ENCODE measurements around the gene NUP42.

Gene NUP42

GRCh38 chr7:23228412-23228811, 46.6 kb downstream of the NUP42 start:
- Histone ChIP-seq H3K4me1 (ENCODE audit: control insufficient read depth in 1 of 2, insufficient read depth in 2 of 2, low read length in 2 of 2) (no peaks in the 10 kb centered on the region), H3K27ac (ENCODE audit: low read depth, low read length) (no peak overlapping the region), H3K9ac (ENCODE audit: low read depth in 1 of 2, low read length in 2 of 2) (no peak overlapping the region), H3K9me3 (ENCODE audit: control insufficient read depth in 1 of 2, low read length in 2 of 2) (no peaks in the 10 kb centered on the region), H3K27me3 (ENCODE audit: control insufficient read depth in 1 of 2, insufficient read depth in 2 of 2, low read length in 2 of 2) (no peaks in the 10 kb centered on the region), H3K4me3 (ENCODE audit: low read depth in 1 of 2, low read length in 2 of 2) (no peak overlapping the region), H3K36me3 (ENCODE audit: control insufficient read depth in 1 of 2, insufficient read depth in 2 of 2, low read length in 2 of 2) (no peaks in the 10 kb centered on the region)

- H3K27ac ChIP-seq (ENCODE audit: low read depth, low read length): no peak overlapping the region
- H3K4me1 ChIP-seq (ENCODE audit: control insufficient read depth in 1 of 2, insufficient read depth in 2 of 2, low read length in 2 of 2): peaks cover 0 to 3% of the 10 kb centered on the region in 2 donors
- no peak overlapping the region for H3K4me3 ChIP-seq (ENCODE audit: low read depth in 1 of 2, low read length in 2 of 2)
- H3K9me3 ChIP-seq (ENCODE audit: control insufficient read depth in 1 of 2, low read length in 2 of 2): no peaks in the 10 kb centered on the region
- no peaks in the 10 kb centered on the region for H3K27me3 ChIP-seq (ENCODE audit: control insufficient read depth in 1 of 2, insufficient read depth in 2 of 2, low read length in 2 of 2)
- no peaks in the 10 kb centered on the region for H3K36me3 ChIP-seq (ENCODE audit: control insufficient read depth in 1 of 2, insufficient read depth in 2 of 2, low read length in 2 of 2)
- no peak overlapping the region for H3K9ac ChIP-seq (ENCODE audit: low read depth in 1 of 2, low read length in 2 of 2)
Observed at GRCh38 chr7:23230641-23231101, 48.8 kb downstream of the NUP42 start.

GRCh38 chr7:23232966-23233365, 51.1 kb downstream of the NUP42 start:
- Histone ChIP-seq H3K9me3 (ENCODE audit: control insufficient read depth in 1 of 2, low read length in 2 of 2) (no peaks in the 10 kb centered on the region), H3K27me3 (ENCODE audit: control insufficient read depth in 1 of 2, insufficient read depth in 2 of 2, low read length in 2 of 2) (no peaks in the 10 kb centered on the region), H3K9ac (ENCODE audit: low read depth in 1 of 2, low read length in 2 of 2) (no peak overlapping the region), H3K36me3 (ENCODE audit: control insufficient read depth in 1 of 2, insufficient read depth in 2 of 2, low read length in 2 of 2) (no peaks in the 10 kb centered on the region), H3K4me1 (ENCODE audit: control insufficient read depth in 1 of 2, insufficient read depth in 2 of 2, low read length in 2 of 2) (peaks cover 0 to 3% of the 10 kb centered on the region in 2 donors), H3K27ac (ENCODE audit: low read depth, low read length) (no peak overlapping the region), H3K4me3 (ENCODE audit: low read depth in 1 of 2, low read length in 2 of 2) (no peak overlapping the region)

- Histone ChIP-seq H3K27ac (ENCODE audit: low read depth, low read length) (no peak overlapping the region), H3K27me3 (ENCODE audit: control insufficient read depth in 1 of 2, insufficient read depth in 2 of 2, low read length in 2 of 2) (no peaks in the 10 kb centered on the region), H3K36me3 (ENCODE audit: control insufficient read depth in 1 of 2, insufficient read depth in 2 of 2, low read length in 2 of 2) (no peaks in the 10 kb centered on the region), H3K4me1 (ENCODE audit: control insufficient read depth in 1 of 2, insufficient read depth in 2 of 2, low read length in 2 of 2) (peaks cover 0 to 3% of the 10 kb centered on the region in 2 donors), H3K4me3 (ENCODE audit: low read depth in 1 of 2, low read length in 2 of 2) (peak overlapping the region; percentile 8 to 33), H3K9me3 (ENCODE audit: control insufficient read depth in 1 of 2, low read length in 2 of 2) (no peaks in the 10 kb centered on the region), H3K9ac (ENCODE audit: low read depth in 1 of 2, low read length in 2 of 2) (no peak overlapping the region)
Observed at GRCh38 chr7:23234569-23235296, 52.9 kb downstream of the NUP42 start.

- Histone ChIP-seq H3K4me1 (ENCODE audit: control insufficient read depth in 1 of 2, insufficient read depth in 2 of 2, low read length in 2 of 2) (peaks cover 0 to 3% of the 10 kb centered on the region in 2 donors), H3K27me3 (ENCODE audit: control insufficient read depth in 1 of 2, insufficient read depth in 2 of 2, low read length in 2 of 2) (no peaks in the 10 kb centered on the region), H3K4me3 (ENCODE audit: low read depth in 1 of 2, low read length in 2 of 2) (no peak overlapping the region), H3K27ac (ENCODE audit: low read depth, low read length) (no peak overlapping the region), H3K9ac (ENCODE audit: low read depth in 1 of 2, low read length in 2 of 2) (no peak overlapping the region), H3K9me3 (ENCODE audit: control insufficient read depth in 1 of 2, low read length in 2 of 2) (no peaks in the 10 kb centered on the region), H3K36me3 (ENCODE audit: control insufficient read depth in 1 of 2, insufficient read depth in 2 of 2, low read length in 2 of 2) (no peaks in the 10 kb centered on the region)
Observed at GRCh38 chr7:23235813-23236221, 54.0 kb downstream of the NUP42 start.

- Histone ChIP-seq H3K27ac (ENCODE audit: low read depth, low read length) (no peak overlapping the region), H3K9ac (ENCODE audit: low read depth in 1 of 2, low read length in 2 of 2) (no peak overlapping the region), H3K4me1 (ENCODE audit: control insufficient read depth in 1 of 2, insufficient read depth in 2 of 2, low read length in 2 of 2) (peaks cover 0 to 3% of the 10 kb centered on the region in 2 donors), H3K27me3 (ENCODE audit: control insufficient read depth in 1 of 2, insufficient read depth in 2 of 2, low read length in 2 of 2) (peaks cover 0 to 1% of the 10 kb centered on the region in 2 donors), H3K4me3 (ENCODE audit: low read depth in 1 of 2, low read length in 2 of 2) (no peak overlapping the region), H3K9me3 (ENCODE audit: control insufficient read depth in 1 of 2, low read length in 2 of 2) (no peaks in the 10 kb centered on the region), H3K36me3 (ENCODE audit: control insufficient read depth in 1 of 2, insufficient read depth in 2 of 2, low read length in 2 of 2) (no peaks in the 10 kb centered on the region)
Observed at GRCh38 chr7:23237000-23237399, 55.2 kb downstream of the NUP42 start.

GRCh38 chr7:23238983-23239652, 57.3 kb downstream of the NUP42 start:
- Histone ChIP-seq H3K27ac (ENCODE audit: low read depth, low read length) (no peak overlapping the region), H3K9ac (ENCODE audit: low read depth in 1 of 2, low read length in 2 of 2) (no peak overlapping the region), H3K4me3 (ENCODE audit: low read depth in 1 of 2, low read length in 2 of 2) (no peak overlapping the region), H3K9me3 (ENCODE audit: control insufficient read depth in 1 of 2, low read length in 2 of 2) (no peaks in the 10 kb centered on the region), H3K36me3 (ENCODE audit: control insufficient read depth in 1 of 2, insufficient read depth in 2 of 2, low read length in 2 of 2) (no peaks in the 10 kb centered on the region), H3K4me1 (ENCODE audit: control insufficient read depth in 1 of 2, insufficient read depth in 2 of 2, low read length in 2 of 2) (peaks cover 0 to 2% of the 10 kb centered on the region in 2 donors), H3K27me3 (ENCODE audit: control insufficient read depth in 1 of 2, insufficient read depth in 2 of 2, low read length in 2 of 2) (peaks cover 0 to 8% of the 10 kb centered on the region in 2 donors)

GRCh38 chr7:23239698-23240097, 57.9 kb downstream of the NUP42 start:
- Histone ChIP-seq H3K36me3 (ENCODE audit: control insufficient read depth in 1 of 2, insufficient read depth in 2 of 2, low read length in 2 of 2) (no peaks in the 10 kb centered on the region), H3K4me3 (ENCODE audit: low read depth in 1 of 2, low read length in 2 of 2) (no peak overlapping the region), H3K27me3 (ENCODE audit: control insufficient read depth in 1 of 2, insufficient read depth in 2 of 2, low read length in 2 of 2) (peaks cover 0 to 8% of the 10 kb centered on the region in 2 donors), H3K9me3 (ENCODE audit: control insufficient read depth in 1 of 2, low read length in 2 of 2) (no peaks in the 10 kb centered on the region), H3K9ac (ENCODE audit: low read depth in 1 of 2, low read length in 2 of 2) (no peak overlapping the region), H3K27ac (ENCODE audit: low read depth, low read length) (no peak overlapping the region), H3K4me1 (ENCODE audit: control insufficient read depth in 1 of 2, insufficient read depth in 2 of 2, low read length in 2 of 2) (no peaks in the 10 kb centered on the region)

- no peak overlapping the region for H3K4me3 ChIP-seq (ENCODE audit: low read depth in 1 of 2, low read length in 2 of 2)
- no peaks in the 10 kb centered on the region for H3K36me3 ChIP-seq (ENCODE audit: control insufficient read depth in 1 of 2, insufficient read depth in 2 of 2, low read length in 2 of 2)
- H3K27ac ChIP-seq (ENCODE audit: low read depth, low read length): no peak overlapping the region
- H3K9me3 ChIP-seq (ENCODE audit: control insufficient read depth in 1 of 2, low read length in 2 of 2): no peaks in the 10 kb centered on the region
- no peaks in the 10 kb centered on the region for H3K4me1 ChIP-seq (ENCODE audit: control insufficient read depth in 1 of 2, insufficient read depth in 2 of 2, low read length in 2 of 2)
- H3K9ac ChIP-seq (ENCODE audit: low read depth in 1 of 2, low read length in 2 of 2): no peak overlapping the region
- peaks cover 13 to 16% of the 10 kb centered on the region in 2 donors for H3K27me3 ChIP-seq (ENCODE audit: control insufficient read depth in 1 of 2, insufficient read depth in 2 of 2, low read length in 2 of 2)
Observed at GRCh38 chr7:23242321-23242720, 60.5 kb downstream of the NUP42 start.

GRCh38 chr7:23242935-23243334, 61.1 kb downstream of the NUP42 start:
- no peaks in the 10 kb centered on the region for H3K36me3 ChIP-seq (ENCODE audit: control insufficient read depth in 1 of 2, insufficient read depth in 2 of 2, low read length in 2 of 2)

More at GRCh38 chr7:23242935-23243334, 61.1 kb downstream of the NUP42 start:
- no peak overlapping the region for H3K27ac ChIP-seq (ENCODE audit: low read depth, low read length)
- no peaks in the 10 kb centered on the region for H3K4me1 ChIP-seq (ENCODE audit: control insufficient read depth in 1 of 2, insufficient read depth in 2 of 2, low read length in 2 of 2)
- H3K27me3 ChIP-seq (ENCODE audit: control insufficient read depth in 1 of 2, insufficient read depth in 2 of 2, low read length in 2 of 2): peaks cover 19 to 22% of the 10 kb centered on the region in 2 donors
- no peak overlapping the region for H3K4me3 ChIP-seq (ENCODE audit: low read depth in 1 of 2, low read length in 2 of 2)
- H3K9ac ChIP-seq (ENCODE audit: low read depth in 1 of 2, low read length in 2 of 2): no peak overlapping the region
- H3K9me3 ChIP-seq (ENCODE audit: control insufficient read depth in 1 of 2, low read length in 2 of 2): no peaks in the 10 kb centered on the region

Data from duodenal mucosa (tissue), 2 donors.